ENCODE data around the gene GINS3. TPM values are rescaled to one million over a fixed set of nuclear protein-coding genes. Genes with fewer than 3 reads are reported as not detected.

Gene GINS3
- total RNA-seq, 6 experiments from 2014 or later, result 0.68 to 3.3 (median 1.2) TPM

- intact Hi-C loops (cut with DNase I), result no loop called here
- H3K36me3 ChIP-seq, result no peaks in the 10 kb centered on the region
- 47% methylated on average over 2 of the region's 3 CpGs for WGBS (ENCODE audit: insufficient coverage, low coverage, low lambda C conversion rate, missing lambda C conversion rate)
- DNase-seq, result no peak
- H3K9me3 ChIP-seq, result no peaks in the 10 kb centered on the region
- ATAC-seq, result no peak
- H3K27ac ChIP-seq, result no peak overlapping the region
- TF ChIP-seq POLR2A (IDR thresholded peaks at IDR 0.05), result no peak
- TF ChIP-seq, protein P1, sequence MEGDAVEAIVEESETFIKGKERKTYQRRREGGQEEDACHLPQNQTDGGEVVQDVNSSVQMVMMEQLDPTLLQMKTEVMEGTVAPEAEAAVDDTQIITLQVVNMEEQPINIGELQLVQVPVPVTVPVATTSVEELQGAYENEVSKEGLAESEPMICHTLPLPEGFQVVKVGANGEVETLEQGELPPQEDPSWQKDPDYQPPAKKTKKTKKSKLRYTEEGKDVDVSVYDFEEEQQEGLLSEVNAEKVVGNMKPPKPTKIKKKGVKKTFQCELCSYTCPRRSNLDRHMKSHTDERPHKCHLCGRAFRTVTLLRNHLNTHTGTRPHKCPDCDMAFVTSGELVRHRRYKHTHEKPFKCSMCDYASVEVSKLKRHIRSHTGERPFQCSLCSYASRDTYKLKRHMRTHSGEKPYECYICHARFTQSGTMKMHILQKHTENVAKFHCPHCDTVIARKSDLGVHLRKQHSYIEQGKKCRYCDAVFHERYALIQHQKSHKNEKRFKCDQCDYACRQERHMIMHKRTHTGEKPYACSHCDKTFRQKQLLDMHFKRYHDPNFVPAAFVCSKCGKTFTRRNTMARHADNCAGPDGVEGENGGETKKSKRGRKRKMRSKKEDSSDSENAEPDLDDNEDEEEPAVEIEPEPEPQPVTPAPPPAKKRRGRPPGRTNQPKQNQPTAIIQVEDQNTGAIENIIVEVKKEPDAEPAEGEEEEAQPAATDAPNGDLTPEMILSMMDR (IDR thresholded peaks at IDR 0.05), result no peak
- H3K4me1 ChIP-seq, result no peaks in the 10 kb centered on the region
- H3K4me3 ChIP-seq, result no peak overlapping the region
- no peaks in the 10 kb centered on the region for H3K27me3 ChIP-seq
These were observed 43.3 kb upstream of the GINS3 start for GRCh38 chr16:58348986-58349385.

DNA sequence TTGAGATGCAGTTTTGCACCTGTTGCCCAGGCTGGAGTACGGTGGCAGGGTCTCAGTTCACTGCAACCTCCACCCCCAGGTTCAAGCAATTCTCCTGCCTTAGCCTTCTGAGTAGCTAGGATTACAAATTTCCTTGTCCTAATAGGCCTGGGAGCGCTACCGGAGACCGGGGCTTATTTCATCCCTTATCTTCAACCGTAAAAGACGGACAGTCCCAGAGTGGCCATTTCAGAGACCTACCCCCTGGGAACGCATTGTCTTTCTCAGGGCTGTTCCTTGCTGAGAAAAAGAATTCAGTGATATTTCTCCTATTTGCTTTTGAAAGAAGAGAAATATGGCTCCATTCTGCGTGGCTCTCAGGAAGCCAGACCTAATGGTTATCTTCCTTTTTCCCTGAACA lies 39.6 kb upstream of the GINS3 start:
- intact Hi-C loops (cut with DNase I), result no loop called here
- ATAC-seq (no peak), DNase-seq (no peak)
- Histone ChIP-seq H3K9me3 (no peaks in the 10 kb centered on the region), H3K27ac (no peak overlapping the region), H3K4me1 (no peaks in the 10 kb centered on the region), H3K36me3 (no peaks in the 10 kb centered on the region), H3K4me3 (no peak overlapping the region), H3K27me3 (no peaks in the 10 kb centered on the region)
- 70% methylated on average over 8 of the region's 8 CpGs for WGBS (ENCODE audit: insufficient coverage, low coverage, low lambda C conversion rate, missing lambda C conversion rate)
- TF ChIP-seq POLR2A (IDR thresholded peaks at IDR 0.05), result no peak
- TF ChIP-seq, protein P1 (IDR thresholded peaks at IDR 0.05), result no peak

GRCh38 chr16:58360041-58360634 lies 32.1 kb upstream of the GINS3 start:
- no peaks in the 10 kb centered on the region for H3K9me3 ChIP-seq
- no peak overlapping the region for H3K27ac ChIP-seq
- DNase-seq (no peak), ATAC-seq (no peak)
- intact Hi-C loops (cut with DNase I), result no loop called here
- H3K27me3 ChIP-seq, result no peaks in the 10 kb centered on the region
- no peaks in the 10 kb centered on the region for H3K4me1 ChIP-seq
- no peaks in the 10 kb centered on the region for H3K36me3 ChIP-seq
- no peak overlapping the region for H3K4me3 ChIP-seq
- TF ChIP-seq, protein P1 (IDR thresholded peaks at IDR 0.05), result no peak
- no peak for TF ChIP-seq POLR2A (IDR thresholded peaks at IDR 0.05)

GRCh38 chr16:58361726-58362125 lies 30.5 kb upstream of the GINS3 start:
- Histone ChIP-seq H3K4me1 (no peaks in the 10 kb centered on the region), H3K27me3 (no peaks in the 10 kb centered on the region), H3K9me3 (no peaks in the 10 kb centered on the region), H3K36me3 (no peaks in the 10 kb centered on the region), H3K27ac (no peak overlapping the region), H3K4me3 (no peak overlapping the region)
- DNase-seq (no peak), ATAC-seq (no peak)
- intact Hi-C loops (cut with DNase I), result no loop called here
- no peak for TF ChIP-seq POLR2A (IDR thresholded peaks at IDR 0.05)
- TF ChIP-seq, protein P1 (IDR thresholded peaks at IDR 0.05), result no peak
